Upper lobe of left lung (tissue), 6 donors: ENCODE data around the gene STRBP. TPM values are rescaled to one million over a fixed set of nuclear protein-coding genes. Genes with fewer than 3 reads are reported as not detected.

Experiments
- ATAC-seq, 2 donors: fragments of 200-7000 bp; cut with Tn5 transposase; one replicate each; pipeline ENCODE4 v1.9.1; 2022; ENCODE audit warnings: mild to moderate bottlenecking in 2 of 2, moderate library complexity in 2 of 2; ENCODE audit not compliant: low FRiP score in 2 of 2
- DNase-seq, 2 donors: peaks; one replicate each; pipeline ENCODE4 v3.0.0-alpha.2; 2019 to 2020
- H3K27ac ChIP-seq, 4 donors: fragments of 200-600 bp; sonication (generic); one replicate each; pipeline ENCODE4 v1.5.1; 2016 to 2019
- H3K27me3 ChIP-seq, 4 donors: fragments of 200-600 bp; sonication (generic); one replicate each; pipeline ENCODE4 v1.5.1; 2017 to 2019
- H3K36me3 ChIP-seq, 4 donors: fragments of 200-600 bp; sonication (generic); one replicate each; pipeline ENCODE4 v1.5.1; 2016 to 2019
- H3K4me1 ChIP-seq, 4 donors: fragments of 200-600 bp; sonication (generic); one replicate each; pipeline ENCODE4 v1.5.1; 2018 to 2019
- H3K4me3 ChIP-seq, 4 donors: fragments of 200-600 bp; sonication (generic); one replicate each; pipeline ENCODE4 v1.5.1; 2017 to 2019; ENCODE audit warnings: mild to moderate bottlenecking in 2 of 4, moderate library complexity in 1 of 4
- H3K9me3 ChIP-seq, 4 donors: fragments of 200-600 bp; sonication (generic); one replicate each; pipeline ENCODE4 v1.5.1; 2018 to 2019
- CTCF ChIP-seq, 6 experiments: fragments of 450-650 bp in 4 of 6; fragments of 200-600 bp in 2 of 6; sonication (generic) in 2 of 6; IDR thresholded peaks; one replicate each; pipeline ENCODE4 v1.5.1; 2016 to 2019; ENCODE audit warnings: antibody characterized with exemption in 6 of 6
- EP300 ChIP-seq, 4 donors: sonication (generic); formaldehyde crosslinking; IDR thresholded peaks; one replicate each; pipeline ENCODE4 v1.5.1; 2017; ENCODE audit warnings: antibody characterized with exemption in 4 of 4, control low read depth in 2 of 4
- POLR2A ChIP-seq, 4 donors: fragments of 450-650 bp; IDR thresholded peaks; one replicate each; pipeline ENCODE4 v1.5.1; 2016 to 2017; ENCODE audit warnings: antibody characterized with exemption in 4 of 4, mild to moderate bottlenecking in 2 of 4
- POLR2AphosphoS5 ChIP-seq, 2 donors: sonication (generic); formaldehyde crosslinking; IDR thresholded peaks; one replicate each; pipeline ENCODE4 v1.5.1; 2017; ENCODE audit warnings: antibody characterized with exemption in 2 of 2
- WGBS, 2 donors: methylation state at CpG; one replicate each; pipeline ENCODE4 v1.1.5; 2017 to 2018; 5-methylcytosine and 5-hydroxymethylcytosine counted together
- total RNA-seq, 6 donors: library from RNA; depleted of rRNA in 4 of 6; stranded (reverse); fragments of >200 nt in 4 of 6; gene quantifications; one replicate each; pipeline versions ENCODE4 v1.1.0 to v1.2.1, GENCODE V29; 2016 to 2021
- donor health status: DM: no; HTN: no; CAD: no; lungs with moderate emphysema.
- donor health status: DM: no; HTN: yes; CAD: no; lungs with severe emphysema.

Gene STRBP
- total RNA-seq, 6 donors from 2014 or later = 10.2 to 61.8 (median 17.8) TPM

- DNase-seq (no peak), ATAC-seq (no peak)
- 88 to 90% methylated on average over 3 of the region's 3 CpGs for WGBS, 2 donors
- no peak overlapping the region for H3K27ac ChIP-seq
- no peaks in the 10 kb centered on the region for H3K4me1 ChIP-seq
- peaks cover 27 to 93% (median 60%) of the 10 kb centered on the region in 4 donors for H3K36me3 ChIP-seq
- TF ChIP-seq CTCF (IDR thresholded peaks at IDR 0.05) = no peak
- no peak for TF ChIP-seq POLR2AphosphoS5 (IDR thresholded peaks at IDR 0.05)
- no peak for TF ChIP-seq EP300 (IDR thresholded peaks at IDR 0.05)
- no peak overlapping the region for H3K4me3 ChIP-seq
- H3K27me3 ChIP-seq = no peaks in the 10 kb centered on the region
- no peaks in the 10 kb centered on the region for H3K9me3 ChIP-seq
These were observed 170.8 kb downstream of the STRBP start for GRCh38 chr9:123097430-123098095.

- no peak overlapping the region for H3K4me3 ChIP-seq
- H3K27me3 ChIP-seq = no peaks in the 10 kb centered on the region
- H3K27ac ChIP-seq = no peak overlapping the region
- WGBS, 2 donors = 79 to 82% methylated on average over 3 of the region's 3 CpGs
- no peaks in the 10 kb centered on the region for H3K9me3 ChIP-seq
- TF ChIP-seq CTCF (IDR thresholded peaks at IDR 0.05) (no peak), POLR2A (IDR thresholded peaks at IDR 0.05) (no peak), POLR2AphosphoS5 (IDR thresholded peaks at IDR 0.05) (no peak), EP300 (IDR thresholded peaks at IDR 0.05) (no peak)
- H3K36me3 ChIP-seq = peaks cover 28 to 93% (median 55%) of the 10 kb centered on the region in 4 donors
- ATAC-seq (no peak), DNase-seq (no peak)
- H3K4me1 ChIP-seq = no peaks in the 10 kb centered on the region
These were observed 171.4 kb downstream of the STRBP start for GRCh38 chr9:123096987-123097386.

GRCh38 chr9:123093141-123093540, 175.2 kb downstream of the STRBP start:
- peaks cover 11 to 91% (median 34%) of the 10 kb centered on the region in 4 donors for H3K36me3 ChIP-seq
- no peak for ATAC-seq
- H3K27ac ChIP-seq = no peak overlapping the region
- H3K4me1 ChIP-seq = no peaks in the 10 kb centered on the region
- no peaks in the 10 kb centered on the region for H3K9me3 ChIP-seq
- H3K4me3 ChIP-seq = no peak overlapping the region
- H3K27me3 ChIP-seq = no peaks in the 10 kb centered on the region
- TF ChIP-seq CTCF (IDR thresholded peaks at IDR 0.05) (no peak), EP300 (IDR thresholded peaks at IDR 0.05) (no peak), POLR2AphosphoS5 (IDR thresholded peaks at IDR 0.05) (no peak), POLR2A (IDR thresholded peaks at IDR 0.05) (no peak)
- no peak for DNase-seq
- 72 to 90% methylated on average over 3 of the region's 3 CpGs for WGBS, 2 donors

- DNase-seq = no peak
- ATAC-seq = no peak
- H3K27me3 ChIP-seq = no peaks in the 10 kb centered on the region
- H3K4me1 ChIP-seq = no peaks in the 10 kb centered on the region
- H3K36me3 ChIP-seq = peaks cover 3 to 91% (median 23%) of the 10 kb centered on the region in 4 donors
- no peak overlapping the region for H3K27ac ChIP-seq
- H3K9me3 ChIP-seq = no peaks in the 10 kb centered on the region
- H3K4me3 ChIP-seq = no peak overlapping the region
- TF ChIP-seq CTCF (IDR thresholded peaks at IDR 0.05) (no peak), POLR2AphosphoS5 (IDR thresholded peaks at IDR 0.05) (no peak), EP300 (IDR thresholded peaks at IDR 0.05) (no peak), POLR2A (IDR thresholded peaks at IDR 0.05) (no peak)
- 93 to 97% methylated on average over 2 of the region's 2 CpGs for WGBS, 2 donors
These were observed 176.9 kb downstream of the STRBP start for GRCh38 chr9:123091459-123091858.

- Histone ChIP-seq H3K36me3 (peaks cover 3 to 90% (median 22%) of the 10 kb centered on the region in 4 donors), H3K27me3 (no peaks in the 10 kb centered on the region), H3K9me3 (no peaks in the 10 kb centered on the region), H3K4me1 (no peaks in the 10 kb centered on the region), H3K4me3 (no peak overlapping the region), H3K27ac (no peak overlapping the region)
- ATAC-seq = no peak
- no peak for DNase-seq
- TF ChIP-seq EP300 (IDR thresholded peaks at IDR 0.05) (no peak), POLR2A (IDR thresholded peaks at IDR 0.05) (no peak), POLR2AphosphoS5 (IDR thresholded peaks at IDR 0.05) (no peak), CTCF (IDR thresholded peaks at IDR 0.05) (no peak)
- WGBS, 2 donors = 85 to 87% methylated on average over 2 of the region's 2 CpGs
These were observed 177.4 kb downstream of the STRBP start for GRCh38 chr9:123090956-123091355.
